ENCODE data around the gene MRGPRE.

GRCh38 chr11:3180869-3181268 is 51.3 kb downstream of the MRGPRE start:
- TF ChIP-seq CTCF (IDR thresholded peaks at IDR 0.05) = no peak
- no peak for TF ChIP-seq EZH2 (IDR thresholded peaks at IDR 0.05; ENCODE audit: borderline replicate concordance, insufficient read depth, low read depth, low read length, poor library complexity, severe bottlenecking)

Data from B cell (primary cell).